ENCODE measurements around the gene MYLIP. TPM values are rescaled to one million over a fixed set of nuclear protein-coding genes. Genes with fewer than 3 reads are reported as not detected.
A peak's percentile ranks its signal among the peaks of the same experiment; 100 is the strongest.

The MYLIP gene
- total and polyA plus RNA-seq, 2 experiments from 2014 or later: 26.7 to 33.8 TPM

GRCh38 chr6:16150098-16150497 lies 21.2 kb downstream of the MYLIP start:
- Histone ChIP-seq H3K36me3 (ENCODE audit: insufficient read depth) (peaks cover 27% of the 10 kb centered on the region), H3F3A (replicated peaks; ENCODE audit: low read depth) (0 out of 2 replicates have a peak, but pooled peaks cover 3% of the 10 kb centered on the region), H3K4me2 (no peak overlapping the region), H2AFZ (no peak overlapping the region), H3K27me3 (ENCODE audit: insufficient read depth) (no peaks in the 10 kb centered on the region), H3K79me2 (replicated peaks; ENCODE audit: insufficient read depth) (peaks cover 24% of the 10 kb centered on the region), H4K20me1 (replicated peaks; ENCODE audit: insufficient read depth) (peaks cover 17% of the 10 kb centered on the region), H3K4me1 (ENCODE audit: insufficient read depth) (no peaks in the 10 kb centered on the region), H3K9me2 (ENCODE audit: insufficient read depth) (no peaks in the 10 kb centered on the region), H3K27ac (ENCODE audit: low read depth) (no peak overlapping the region; the same call in 1 of the 2 replicates), H3K4me3 (no peak overlapping the region)
- peak; percentile 26 for ATAC-seq
- Mint-ChIP-seq H3K27me3 (ENCODE audit: insufficient read depth, low read depth, poor library complexity) (peaks cover 1% of the 10 kb centered on the region), H3K27ac (no peak overlapping the region), H3K36me3 (ENCODE audit: low read depth) (peaks cover 87% of the 10 kb centered on the region), H3K4me1 (peaks cover 10% of the 10 kb centered on the region), H3K9me3 (peaks cover 2% of the 10 kb centered on the region; the same call in 2 of the 3 replicates), H3K4me3 (no peak overlapping the region)
- TF ChIP-seq ZNF462 (CRISPR knock-in tag; IDR thresholded peaks at IDR 0.05) (no peak), ZNF331 (CRISPR knock-in tag; IDR thresholded peaks at IDR 0.05; ENCODE audit: low read depth) (no peak), ZNF114 (CRISPR knock-in tag; IDR thresholded peaks at IDR 0.05) (no peak), POLR2AphosphoS5 (IDR thresholded peaks at IDR 0.05; ENCODE audit: low read depth) (no peak), EZH2phosphoT487 (IDR thresholded peaks at IDR 0.05; ENCODE audit: unreplicated experiment) (no peak), REST (IDR thresholded peaks at IDR 0.05; ENCODE audit: unreplicated experiment) (no peak), EZH2 (IDR thresholded peaks at IDR 0.05; ENCODE audit: low read depth, unreplicated experiment) (no peak), STAT1 (IDR thresholded peaks at IDR 0.05; ENCODE audit: unreplicated experiment) (no peak), NANOG (IDR thresholded peaks at IDR 0.05; ENCODE audit: borderline replicate concordance) (no peak), JUNB (IDR thresholded peaks at IDR 0.05; ENCODE audit: unreplicated experiment) (no peak), CREB1 (CRISPR knock-in tag; IDR thresholded peaks at IDR 0.05; ENCODE audit: low read depth) (no peak)
- TF ChIP-seq, protein P1, sequence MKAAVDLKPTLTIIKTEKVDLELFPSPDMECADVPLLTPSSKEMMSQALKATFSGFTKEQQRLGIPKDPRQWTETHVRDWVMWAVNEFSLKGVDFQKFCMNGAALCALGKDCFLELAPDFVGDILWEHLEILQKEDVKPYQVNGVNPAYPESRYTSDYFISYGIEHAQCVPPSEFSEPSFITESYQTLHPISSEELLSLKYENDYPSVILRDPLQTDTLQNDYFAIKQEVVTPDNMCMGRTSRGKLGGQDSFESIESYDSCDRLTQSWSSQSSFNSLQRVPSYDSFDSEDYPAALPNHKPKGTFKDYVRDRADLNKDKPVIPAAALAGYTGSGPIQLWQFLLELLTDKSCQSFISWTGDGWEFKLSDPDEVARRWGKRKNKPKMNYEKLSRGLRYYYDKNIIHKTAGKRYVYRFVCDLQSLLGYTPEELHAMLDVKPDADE (IDR thresholded peaks at IDR 0.05): no peak
- TF ChIP-seq, protein P2, sequence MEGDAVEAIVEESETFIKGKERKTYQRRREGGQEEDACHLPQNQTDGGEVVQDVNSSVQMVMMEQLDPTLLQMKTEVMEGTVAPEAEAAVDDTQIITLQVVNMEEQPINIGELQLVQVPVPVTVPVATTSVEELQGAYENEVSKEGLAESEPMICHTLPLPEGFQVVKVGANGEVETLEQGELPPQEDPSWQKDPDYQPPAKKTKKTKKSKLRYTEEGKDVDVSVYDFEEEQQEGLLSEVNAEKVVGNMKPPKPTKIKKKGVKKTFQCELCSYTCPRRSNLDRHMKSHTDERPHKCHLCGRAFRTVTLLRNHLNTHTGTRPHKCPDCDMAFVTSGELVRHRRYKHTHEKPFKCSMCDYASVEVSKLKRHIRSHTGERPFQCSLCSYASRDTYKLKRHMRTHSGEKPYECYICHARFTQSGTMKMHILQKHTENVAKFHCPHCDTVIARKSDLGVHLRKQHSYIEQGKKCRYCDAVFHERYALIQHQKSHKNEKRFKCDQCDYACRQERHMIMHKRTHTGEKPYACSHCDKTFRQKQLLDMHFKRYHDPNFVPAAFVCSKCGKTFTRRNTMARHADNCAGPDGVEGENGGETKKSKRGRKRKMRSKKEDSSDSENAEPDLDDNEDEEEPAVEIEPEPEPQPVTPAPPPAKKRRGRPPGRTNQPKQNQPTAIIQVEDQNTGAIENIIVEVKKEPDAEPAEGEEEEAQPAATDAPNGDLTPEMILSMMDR (conservative IDR thresholded peaks at IDR 0.05; ENCODE audit: low read depth in 2 of 2): no peak
- no peak for DNase-seq (ENCODE audit: low spot score)
